DOHH2 (cell line): ENCODE results near the gene SEMA5A.

Experiments used
- H3F3A ChIP-seq: fragments of 200-600 bp; sonication (generic), shearing (Covaris generic); 2 replicates; pipeline ENCODE4 v1.6.0; 2016; ENCODE audit warnings: antibody characterized with exemption, mild to moderate bottlenecking; ENCODE audit not compliant: control insufficient read depth, insufficient read depth
- H3K27ac ChIP-seq: fragments of 200-600 bp; sonication (generic); 2 replicates; pipeline ENCODE4 v1.5.1; 2014; ENCODE audit warnings: low read depth, mild to moderate bottlenecking, low read length, moderate library complexity
- H3K27me3 ChIP-seq: fragments of 200-600 bp; sonication (generic); 2 replicates; pipeline ENCODE4 v1.6.1; 2014; ENCODE audit warnings: mild to moderate bottlenecking, low read length, mixed read lengths; ENCODE audit not compliant: control insufficient read depth
- H3K36me3 ChIP-seq: fragments of 200-600 bp; sonication (generic); 2 replicates; pipeline ENCODE4 v1.6.1; 2014; ENCODE audit warnings: mild to moderate bottlenecking, low read length, moderate library complexity, mixed read lengths; ENCODE audit not compliant: control insufficient read depth
- H3K4me1 ChIP-seq: fragments of 200-600 bp; sonication (generic); 2 replicates; pipeline ENCODE4 v1.6.1; 2014; ENCODE audit warnings: mild to moderate bottlenecking, low read length, mixed read lengths; ENCODE audit not compliant: control insufficient read depth
- H3K4me2 ChIP-seq: fragments of 200-600 bp; sonication (generic); 2 replicates; pipeline ENCODE4 v1.6.0; 2014; ENCODE audit warnings: mild to moderate bottlenecking, low read length, moderate library complexity
- H3K4me3 ChIP-seq: fragments of 200-600 bp; sonication (generic); 2 replicates; pipeline ENCODE4 v1.5.1; 2014; ENCODE audit warnings: mild to moderate bottlenecking, low read length, mixed read lengths
- H3K79me2 ChIP-seq: fragments of 200-600 bp; sonication (generic); 2 replicates; pipeline ENCODE4 v1.6.1; 2014; ENCODE audit warnings: mild to moderate bottlenecking, low read length, mixed read lengths; ENCODE audit not compliant: control insufficient read depth
- H3K9me2 ChIP-seq: fragments of 200-600 bp; sonication (generic); replicated peaks from 2 replicates; pipeline ENCODE4 v1.6.1; 2014; ENCODE audit warnings: mild to moderate bottlenecking, low read length, mixed read lengths; ENCODE audit not compliant: control insufficient read depth
- H3K9me3 ChIP-seq: fragments of 200-600 bp; sonication (generic); 2 replicates; pipeline ENCODE4 v1.6.1; 2014; ENCODE audit warnings: antibody characterized with exemption, low read length, mixed read lengths; ENCODE audit not compliant: control insufficient read depth, insufficient read depth
- H4K20me1 ChIP-seq: fragments of 200-600 bp; sonication (generic); 2 replicates; pipeline ENCODE4 v1.6.0; 2014; ENCODE audit warnings: low read depth, mild to moderate bottlenecking, antibody characterized with exemption, low read length, moderate library complexity; ENCODE audit not compliant: control insufficient read depth, insufficient read depth
- EZH2phosphoT487 ChIP-seq: fragments of 200-600 bp; sonication (generic); IDR thresholded peaks from 2 replicates; pipeline ENCODE4 v1.6.1; 2017; ENCODE audit warnings: borderline replicate concordance, mild to moderate bottlenecking, antibody characterized with exemption, low read length, moderate library complexity, mixed read lengths
- TF ChIP-seq, protein P1 (sequence below): fragments of 200-600 bp; sonication (generic); IDR thresholded peaks from one replicate; pipeline ENCODE4 v1.5.1; 2014; ENCODE audit warnings: antibody characterized with exemption, mild to moderate bottlenecking, low read depth, low read length; ENCODE audit not compliant: poor library complexity, severe bottlenecking

SEMA5A gene

GRCh38 chr5:9376363-9377117, 169.3 kb downstream of the SEMA5A start:
- no peaks in the 10 kb centered on the region for H3K4me1 ChIP-seq
- no peak for TF ChIP-seq EZH2phosphoT487
- TF ChIP-seq, protein P1, sequence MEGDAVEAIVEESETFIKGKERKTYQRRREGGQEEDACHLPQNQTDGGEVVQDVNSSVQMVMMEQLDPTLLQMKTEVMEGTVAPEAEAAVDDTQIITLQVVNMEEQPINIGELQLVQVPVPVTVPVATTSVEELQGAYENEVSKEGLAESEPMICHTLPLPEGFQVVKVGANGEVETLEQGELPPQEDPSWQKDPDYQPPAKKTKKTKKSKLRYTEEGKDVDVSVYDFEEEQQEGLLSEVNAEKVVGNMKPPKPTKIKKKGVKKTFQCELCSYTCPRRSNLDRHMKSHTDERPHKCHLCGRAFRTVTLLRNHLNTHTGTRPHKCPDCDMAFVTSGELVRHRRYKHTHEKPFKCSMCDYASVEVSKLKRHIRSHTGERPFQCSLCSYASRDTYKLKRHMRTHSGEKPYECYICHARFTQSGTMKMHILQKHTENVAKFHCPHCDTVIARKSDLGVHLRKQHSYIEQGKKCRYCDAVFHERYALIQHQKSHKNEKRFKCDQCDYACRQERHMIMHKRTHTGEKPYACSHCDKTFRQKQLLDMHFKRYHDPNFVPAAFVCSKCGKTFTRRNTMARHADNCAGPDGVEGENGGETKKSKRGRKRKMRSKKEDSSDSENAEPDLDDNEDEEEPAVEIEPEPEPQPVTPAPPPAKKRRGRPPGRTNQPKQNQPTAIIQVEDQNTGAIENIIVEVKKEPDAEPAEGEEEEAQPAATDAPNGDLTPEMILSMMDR, result no peak
- H3K9me3 ChIP-seq, result no peaks in the 10 kb centered on the region; the same call in 1 of the 2 replicates
- no peaks in the 10 kb centered on the region for H3K9me2 ChIP-seq
- H3K79me2 ChIP-seq, result no peaks in the 10 kb centered on the region
- H3K27ac ChIP-seq, result no peak overlapping the region
- no peaks in the 10 kb centered on the region for H3K36me3 ChIP-seq
- H3K4me3 ChIP-seq, result no peak overlapping the region
- no peaks in the 10 kb centered on the region for H3K27me3 ChIP-seq
- no peaks in the 10 kb centered on the region for H3F3A ChIP-seq
- no peak overlapping the region for H3K4me2 ChIP-seq
- H4K20me1 ChIP-seq, result no peaks in the 10 kb centered on the region

- no peak overlapping the region for H3K4me3 ChIP-seq
- TF ChIP-seq EZH2phosphoT487, result no peak
- TF ChIP-seq, protein P1, result no peak
Observed at GRCh38 chr5:9375756-9376155, 170.1 kb downstream of the SEMA5A start.

GRCh38 chr5:9374025-9374424, 171.8 kb downstream of the SEMA5A start:
- no peaks in the 10 kb centered on the region for H4K20me1 ChIP-seq
- no peaks in the 10 kb centered on the region for H3K9me3 ChIP-seq
- no peaks in the 10 kb centered on the region for H3F3A ChIP-seq
- no peaks in the 10 kb centered on the region for H3K36me3 ChIP-seq
- H3K9me2 ChIP-seq, result no peaks in the 10 kb centered on the region
- H3K4me2 ChIP-seq, result no peak overlapping the region
- H3K4me3 ChIP-seq, result no peak overlapping the region
- no peaks in the 10 kb centered on the region for H3K4me1 ChIP-seq
- H3K27me3 ChIP-seq, result no peaks in the 10 kb centered on the region
- no peak for TF ChIP-seq EZH2phosphoT487
- TF ChIP-seq, protein P1, result no peak
- H3K27ac ChIP-seq, result no peak overlapping the region
- H3K79me2 ChIP-seq, result no peaks in the 10 kb centered on the region

More at GRCh38 chr5:9375756-9376155, 170.1 kb downstream of the SEMA5A start:
- H3K4me1 ChIP-seq, result no peaks in the 10 kb centered on the region
- no peaks in the 10 kb centered on the region; the same call in 1 of the 2 replicates for H3K9me3 ChIP-seq
- H3K36me3 ChIP-seq, result no peaks in the 10 kb centered on the region
- no peaks in the 10 kb centered on the region for H3F3A ChIP-seq
- H3K4me2 ChIP-seq, result no peak overlapping the region
- H3K9me2 ChIP-seq, result no peaks in the 10 kb centered on the region
- no peak overlapping the region for H3K27ac ChIP-seq
- H3K27me3 ChIP-seq, result no peaks in the 10 kb centered on the region
- no peaks in the 10 kb centered on the region for H4K20me1 ChIP-seq
- no peaks in the 10 kb centered on the region for H3K79me2 ChIP-seq
